ENCODE data around the gene ZNF793.

DNA sequence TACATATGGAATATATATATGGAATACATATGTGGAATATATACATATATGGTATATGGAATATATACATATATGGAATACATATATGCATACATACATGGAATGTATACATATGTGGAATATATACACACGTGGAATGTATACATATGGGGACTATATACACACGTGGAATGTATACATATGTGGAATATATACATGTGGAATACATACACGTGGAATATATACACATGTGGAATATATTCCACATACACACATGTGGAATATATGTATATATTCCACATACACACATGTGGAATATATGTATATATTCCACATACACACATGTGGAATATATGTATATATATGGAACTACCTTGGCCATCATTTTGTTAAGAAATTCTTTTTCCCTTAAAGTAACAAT is 56.8 kb downstream of the ZNF793 start:
- TF ChIP-seq, protein P1, sequence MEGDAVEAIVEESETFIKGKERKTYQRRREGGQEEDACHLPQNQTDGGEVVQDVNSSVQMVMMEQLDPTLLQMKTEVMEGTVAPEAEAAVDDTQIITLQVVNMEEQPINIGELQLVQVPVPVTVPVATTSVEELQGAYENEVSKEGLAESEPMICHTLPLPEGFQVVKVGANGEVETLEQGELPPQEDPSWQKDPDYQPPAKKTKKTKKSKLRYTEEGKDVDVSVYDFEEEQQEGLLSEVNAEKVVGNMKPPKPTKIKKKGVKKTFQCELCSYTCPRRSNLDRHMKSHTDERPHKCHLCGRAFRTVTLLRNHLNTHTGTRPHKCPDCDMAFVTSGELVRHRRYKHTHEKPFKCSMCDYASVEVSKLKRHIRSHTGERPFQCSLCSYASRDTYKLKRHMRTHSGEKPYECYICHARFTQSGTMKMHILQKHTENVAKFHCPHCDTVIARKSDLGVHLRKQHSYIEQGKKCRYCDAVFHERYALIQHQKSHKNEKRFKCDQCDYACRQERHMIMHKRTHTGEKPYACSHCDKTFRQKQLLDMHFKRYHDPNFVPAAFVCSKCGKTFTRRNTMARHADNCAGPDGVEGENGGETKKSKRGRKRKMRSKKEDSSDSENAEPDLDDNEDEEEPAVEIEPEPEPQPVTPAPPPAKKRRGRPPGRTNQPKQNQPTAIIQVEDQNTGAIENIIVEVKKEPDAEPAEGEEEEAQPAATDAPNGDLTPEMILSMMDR (IDR thresholded peaks at IDR 0.05) = no peak
- TF ChIP-seq POLR2A (IDR thresholded peaks at IDR 0.05) = no peak
